OCI-LY1 (cell line): Measurements from ENCODE around the gene HLA-C.

Experiments used
- H2AFZ ChIP-seq: fragments of 200-600 bp; sonication (generic), shearing (Covaris generic); 2 replicates; pipeline ENCODE4 v1.6.0; 2014; ENCODE audit warnings: antibody characterized with exemption, mild to moderate bottlenecking, low read length
- H3F3A ChIP-seq: fragments of 200-600 bp; sonication (generic), shearing (Covaris generic); 2 replicates; pipeline ENCODE4 v1.6.0; 2014; ENCODE audit warnings: mild to moderate bottlenecking, antibody characterized with exemption, low read length, moderate library complexity; ENCODE audit not compliant: insufficient read depth
- H3K27ac ChIP-seq: fragments of 200-600 bp; sonication (generic); 2 replicates; pipeline ENCODE4 v1.5.1; 2014; ENCODE audit warnings: low read length, mixed run types, mild to moderate bottlenecking, low read depth; ENCODE audit not compliant: poor library complexity, severe bottlenecking
- H3K27me3 ChIP-seq: fragments of 200-600 bp; sonication (generic); 2 replicates; pipeline ENCODE4 v1.6.0; 2014; ENCODE audit warnings: antibody characterized with exemption, mild to moderate bottlenecking, low read length, moderate library complexity; ENCODE audit not compliant: insufficient read depth
- H3K36me3 ChIP-seq: fragments of 200-600 bp; sonication (generic); 2 replicates; pipeline ENCODE4 v1.6.1; 2014; ENCODE audit warnings: mild to moderate bottlenecking, antibody characterized with exemption, low read length, moderate library complexity, mixed read lengths; ENCODE audit not compliant: insufficient read depth
- H3K4me1 ChIP-seq: fragments of 200-600 bp; sonication (generic); 2 replicates; pipeline ENCODE4 v1.5.1; 2014; ENCODE audit warnings: mild to moderate bottlenecking, low read length, moderate library complexity; ENCODE audit not compliant: insufficient read depth, severe bottlenecking
- H3K4me2 ChIP-seq: fragments of 200-600 bp; sonication (generic), shearing (Covaris generic); 2 replicates; pipeline ENCODE4 v1.6.1; 2014; ENCODE audit warnings: low read length
- H3K4me3 ChIP-seq: fragments of 200-600 bp; sonication (generic); 2 replicates; pipeline ENCODE4 v1.5.1; 2014; ENCODE audit warnings: low read length, low read depth, mild to moderate bottlenecking, mixed read lengths; ENCODE audit not compliant: poor library complexity, severe bottlenecking
- H3K79me2 ChIP-seq: fragments of 200-600 bp; shearing (Covaris generic); 2 replicates; pipeline ENCODE4 v1.6.1; 2016; ENCODE audit warnings: mixed run types, low read length, mixed read lengths; ENCODE audit not compliant: insufficient read depth
- H3K9ac ChIP-seq: fragments of 200-600 bp; sonication (generic), shearing (Covaris generic); 2 replicates; pipeline ENCODE4 v1.6.1; 2014; ENCODE audit warnings: mild to moderate bottlenecking, low read length, mixed read lengths
- H3K9me2 ChIP-seq: fragments of 200-600 bp; sonication (generic), shearing (Covaris generic); 2 replicates; pipeline ENCODE4 v1.6.1; 2014; ENCODE audit warnings: low read depth, mild to moderate bottlenecking, low read length, mixed read lengths
- H3K9me3 ChIP-seq: fragments of 200-600 bp; shearing (Covaris generic); 2 replicates; pipeline ENCODE4 v1.6.1; 2014; ENCODE audit warnings: low read length, mixed read lengths
- H4K20me1 ChIP-seq: fragments of 200-600 bp; sonication (generic), shearing (Covaris generic); 2 replicates; pipeline ENCODE4 v1.6.0; 2016; ENCODE audit warnings: mild to moderate bottlenecking, low read length; ENCODE audit not compliant: insufficient read depth
- CTCF ChIP-seq: fragments of 200-600 bp; sonication (generic), shearing (Covaris generic); IDR thresholded peaks from 2 replicates; pipeline ENCODE4 v1.5.1; 2017; ENCODE audit warnings: mild to moderate bottlenecking, antibody characterized with exemption, low read length, moderate library complexity, mixed read lengths
- EZH2 ChIP-seq: fragments of 200-600 bp; sonication (generic), shearing (Covaris generic); IDR thresholded peaks from 2 replicates; pipeline ENCODE4 v1.8.0; 2017; ENCODE audit warnings: borderline replicate concordance, mixed run types, mild to moderate bottlenecking, antibody characterized with exemption, low read length, moderate library complexity, mixed read lengths

HLA-C gene

GRCh38 chr6:31299947-31300346, 28.1 kb upstream of the HLA-C start:
- Histone ChIP-seq H3K9ac (no peak overlapping the region), H2AFZ (no peak overlapping the region), H3K27ac (no peak overlapping the region), H3K79me2 (no peaks in the 10 kb centered on the region), H3K4me2 (no peak overlapping the region), H3K27me3 (peaks cover 6% of the 10 kb centered on the region; the same call in 1 of the 2 replicates), H3K4me1 (no peaks in the 10 kb centered on the region), H3K9me2 (no peaks in the 10 kb centered on the region), H3K36me3 (no peaks in the 10 kb centered on the region), H3K9me3 (no peaks in the 10 kb centered on the region), H4K20me1 (no peaks in the 10 kb centered on the region), H3F3A (no peaks in the 10 kb centered on the region), H3K4me3 (no peak overlapping the region)
- TF ChIP-seq EZH2 (no peak), CTCF (no peak)

- Histone ChIP-seq H3K9me3 (no peaks in the 10 kb centered on the region), H3K27ac (no peak overlapping the region), H3K4me3 (no peak overlapping the region), H4K20me1 (no peaks in the 10 kb centered on the region), H3K9ac (no peak overlapping the region), H3K4me1 (no peaks in the 10 kb centered on the region), H3F3A (no peaks in the 10 kb centered on the region), H3K9me2 (no peaks in the 10 kb centered on the region), H3K4me2 (no peak overlapping the region), H3K27me3 (peaks cover 6% of the 10 kb centered on the region; the same call in 1 of the 2 replicates), H3K79me2 (no peaks in the 10 kb centered on the region), H2AFZ (no peak overlapping the region), H3K36me3 (no peaks in the 10 kb centered on the region)
- TF ChIP-seq EZH2 (no peak), CTCF (no peak)
Measured at GRCh38 chr6:31299511-31299910, 27.6 kb upstream of the HLA-C start.

GRCh38 chr6:31294056-31294455, 22.2 kb upstream of the HLA-C start:
- H3K79me2 ChIP-seq: no peaks in the 10 kb centered on the region
- TF ChIP-seq EZH2: no peak
- no peak for TF ChIP-seq CTCF
- H3K9ac ChIP-seq: no peak overlapping the region
- no peaks in the 10 kb centered on the region for H3K9me3 ChIP-seq
- H3K27me3 ChIP-seq: peaks cover 6% of the 10 kb centered on the region; the same call in 1 of the 2 replicates
- H3K27ac ChIP-seq: no peak overlapping the region
- no peak overlapping the region for H2AFZ ChIP-seq
- H3K4me3 ChIP-seq: no peak overlapping the region
- no peaks in the 10 kb centered on the region for H4K20me1 ChIP-seq
- H3K4me2 ChIP-seq: no peak overlapping the region
- no peaks in the 10 kb centered on the region for H3K9me2 ChIP-seq
- no peaks in the 10 kb centered on the region for H3K4me1 ChIP-seq
- no peaks in the 10 kb centered on the region for H3F3A ChIP-seq
- H3K36me3 ChIP-seq: no peaks in the 10 kb centered on the region
